HG02981 (cell line): Measurements from ENCODE around the gene THSD4.

ENCODE experiments used
- ATAC-seq: cut with Tn5 transposase; IDR thresholded peaks from one replicate; pipeline ENCODE4 v1.9.1; 2021; ENCODE audit warnings: mild to moderate bottlenecking, moderate library complexity; ENCODE audit not compliant: unreplicated experiment

The THSD4 gene

DNA sequence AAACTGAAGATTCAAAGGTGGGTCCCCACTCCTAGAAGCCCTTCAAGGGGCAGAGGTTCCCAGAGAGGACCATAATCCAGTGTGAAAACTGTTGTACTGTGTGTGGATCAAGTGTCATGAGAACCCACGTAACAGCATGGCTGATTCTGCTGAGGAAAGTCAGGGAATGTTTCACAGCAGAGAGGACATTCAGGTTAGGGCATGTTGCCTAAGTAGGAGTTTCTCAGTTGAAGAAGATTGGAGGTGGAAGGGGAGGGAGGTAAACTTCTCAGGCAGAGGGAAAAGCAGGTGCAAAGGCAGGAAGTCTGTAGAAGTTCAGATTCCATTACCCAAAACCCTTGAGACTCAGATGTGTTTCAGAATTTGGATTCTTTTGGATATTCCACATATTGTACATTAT is 448.9 kb downstream of the THSD4 start:
- ATAC-seq, result no peak

DNA sequence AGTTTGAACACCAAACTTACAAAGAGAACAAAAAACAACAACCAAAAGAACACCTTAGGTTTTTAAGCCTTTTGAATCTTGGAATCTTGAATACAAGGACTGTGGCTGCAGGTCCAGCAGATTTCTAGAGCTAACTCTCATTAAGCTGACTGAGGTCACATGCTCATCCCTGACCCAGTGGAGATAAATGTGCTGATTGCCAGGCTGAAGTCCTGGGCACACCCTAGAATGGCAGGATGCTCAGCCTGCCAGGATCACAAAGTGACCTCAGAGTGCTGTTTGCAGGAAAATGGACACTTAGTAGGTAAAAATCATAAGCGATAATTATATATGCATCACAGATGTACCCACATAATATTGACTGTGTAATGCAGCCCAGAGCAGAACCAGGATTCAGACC is 449.7 kb downstream of the THSD4 start:
- ATAC-seq, result no peak

DNA sequence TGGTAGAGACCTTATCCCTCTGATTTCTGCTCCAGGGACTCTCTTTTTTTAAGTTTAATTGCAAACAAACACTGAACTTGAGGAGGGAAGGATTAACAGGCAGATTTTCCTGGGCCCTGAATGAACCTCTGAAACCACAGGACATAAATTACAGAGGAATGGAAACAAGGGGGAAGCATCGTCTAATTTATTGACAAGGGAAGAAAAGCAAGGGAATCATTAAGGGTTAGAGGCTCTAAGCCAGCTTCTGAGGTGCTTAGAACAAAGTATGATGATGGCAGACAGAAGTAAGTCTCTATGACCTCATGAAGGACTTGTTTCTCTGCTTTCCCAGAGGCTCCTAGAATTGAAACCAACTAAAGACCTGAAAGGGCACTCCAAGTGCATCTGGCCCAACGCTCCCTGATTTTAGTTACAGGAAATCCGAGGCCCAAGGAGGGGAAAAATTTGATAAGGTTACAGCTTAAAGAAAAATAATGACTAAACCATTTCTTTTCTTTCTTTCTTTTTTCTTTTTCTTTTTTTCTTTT is 450.4 kb downstream of the THSD4 start:
- no peak for ATAC-seq

DNA sequence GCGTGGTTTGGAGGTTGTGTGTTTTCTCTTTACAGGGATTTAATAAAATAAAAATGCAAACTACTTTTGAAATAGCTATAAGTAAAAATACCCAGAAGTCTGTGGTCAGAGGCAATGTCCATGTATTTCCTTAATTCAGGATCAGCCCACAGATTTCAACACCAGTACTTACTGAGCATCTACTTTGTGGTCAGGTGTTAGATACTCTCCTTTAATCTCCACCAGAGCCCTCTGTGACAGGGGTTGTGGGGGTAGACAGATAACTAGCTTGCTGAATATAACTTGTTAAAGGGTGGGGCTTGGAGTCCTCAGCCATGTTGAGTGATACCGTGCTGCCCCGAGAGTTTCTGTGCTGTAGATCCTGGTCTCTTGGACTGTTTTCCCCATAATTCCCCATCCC is 451.0 kb downstream of the THSD4 start:
- ATAC-seq, result no peak

DNA sequence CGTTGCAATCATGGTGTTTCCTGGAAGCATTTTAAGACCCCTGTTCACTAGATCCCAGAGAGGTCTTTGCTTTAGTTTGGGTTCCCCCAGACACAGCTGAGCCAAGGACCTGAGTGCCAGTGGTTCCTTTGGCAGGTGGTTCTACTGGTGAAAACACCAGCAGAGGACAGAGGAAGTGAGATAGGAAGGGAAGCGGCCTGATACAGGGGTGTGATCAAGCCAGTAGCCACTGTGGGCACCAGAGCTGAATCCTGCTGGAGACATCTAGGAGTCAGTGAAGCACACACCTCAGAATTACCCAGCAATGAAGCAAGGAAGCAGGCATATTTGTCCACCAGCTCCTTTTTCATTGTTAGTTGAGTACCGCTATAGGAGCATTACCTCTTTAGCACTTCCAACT is 451.9 kb downstream of the THSD4 start:
- ATAC-seq, result no peak

DNA sequence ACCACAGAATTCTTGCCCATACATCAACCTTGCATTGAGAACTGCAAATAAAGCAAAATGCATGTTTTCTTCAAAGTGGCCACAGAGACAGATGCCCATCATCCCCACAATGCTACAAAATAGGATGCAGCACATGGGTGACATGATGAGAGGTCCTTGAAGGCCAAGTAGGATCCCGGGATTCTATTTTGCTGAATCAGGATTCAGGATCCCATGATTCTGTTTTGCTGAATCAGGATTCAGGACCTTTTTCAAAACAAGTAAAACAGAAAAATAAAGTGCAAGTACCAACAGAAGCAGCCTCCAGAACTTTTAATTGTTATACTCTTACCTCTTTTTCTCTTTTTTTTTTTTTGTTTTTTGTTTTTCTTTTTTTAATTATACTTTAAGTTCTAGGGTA is 453.0 kb downstream of the THSD4 start:
- ATAC-seq, result no peak

DNA sequence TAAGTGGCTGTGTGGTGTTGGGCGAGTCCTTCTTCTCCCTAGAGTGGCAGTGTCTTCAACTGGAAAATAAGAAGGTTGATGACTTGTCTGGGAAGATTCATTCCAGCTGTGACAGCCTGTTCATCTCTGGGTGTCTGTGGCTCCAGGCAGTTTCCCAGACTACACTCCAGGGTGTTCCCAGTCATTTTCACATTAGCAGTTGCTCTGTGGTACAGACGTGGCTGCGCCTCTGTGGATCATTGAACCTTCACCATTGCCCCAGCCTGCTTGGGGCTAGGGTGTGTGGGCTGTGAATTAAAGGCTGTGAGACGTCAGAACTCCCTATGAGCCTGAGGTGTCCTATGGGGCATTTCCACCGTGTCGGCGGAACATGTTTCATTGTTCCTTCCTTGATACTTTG is 455.5 kb downstream of the THSD4 start:
- ATAC-seq, result no peak

DNA sequence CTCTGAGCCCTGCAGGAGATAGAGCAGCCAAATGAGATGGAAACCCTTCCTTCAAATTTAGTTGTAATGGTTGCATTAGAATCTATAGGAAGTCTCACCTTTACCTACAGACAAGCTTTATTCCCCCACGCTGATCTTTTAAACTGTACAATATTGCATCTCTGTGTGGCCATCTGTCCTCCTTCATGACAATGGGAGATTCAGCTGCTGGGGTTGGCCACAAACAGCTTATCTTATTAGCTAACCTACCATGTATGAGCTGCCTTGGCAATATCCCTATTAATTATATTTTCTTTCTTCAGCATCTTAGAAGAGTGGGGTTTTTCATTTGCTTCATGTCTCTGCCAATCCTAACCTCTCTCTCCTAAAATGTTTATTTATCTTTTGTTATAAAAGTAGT is 456.4 kb downstream of the THSD4 start:
- no peak for ATAC-seq

DNA sequence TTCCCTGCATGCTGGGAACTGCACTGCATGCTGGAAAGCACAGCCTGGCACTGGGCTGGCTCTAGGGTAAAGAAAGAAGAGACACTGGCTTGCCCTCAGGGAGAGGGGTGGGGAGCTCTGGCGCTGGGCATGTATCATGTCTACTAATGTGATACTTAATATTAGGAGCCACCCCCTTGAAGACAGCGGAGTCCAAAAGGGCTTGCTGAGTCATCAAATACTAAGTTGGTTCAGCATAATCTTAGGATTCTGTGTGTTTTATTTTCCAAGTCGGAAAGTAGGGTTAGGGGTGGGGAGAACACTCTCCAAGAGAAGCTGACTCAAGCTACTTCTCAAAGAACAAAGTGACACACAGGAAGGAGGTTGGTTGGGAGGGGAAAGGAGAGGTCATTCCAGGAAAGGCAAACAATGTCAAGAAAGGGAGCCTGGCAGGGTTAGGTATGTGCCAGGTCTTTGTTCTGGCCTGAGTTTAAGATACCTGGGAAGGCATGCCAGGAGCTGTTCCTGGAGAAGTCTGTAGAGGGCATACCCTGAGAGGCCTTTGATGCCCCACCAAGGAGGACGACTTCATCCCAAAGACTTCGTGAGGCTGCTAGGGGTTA is 457.3 kb downstream of the THSD4 start:
- no peak for ATAC-seq

DNA sequence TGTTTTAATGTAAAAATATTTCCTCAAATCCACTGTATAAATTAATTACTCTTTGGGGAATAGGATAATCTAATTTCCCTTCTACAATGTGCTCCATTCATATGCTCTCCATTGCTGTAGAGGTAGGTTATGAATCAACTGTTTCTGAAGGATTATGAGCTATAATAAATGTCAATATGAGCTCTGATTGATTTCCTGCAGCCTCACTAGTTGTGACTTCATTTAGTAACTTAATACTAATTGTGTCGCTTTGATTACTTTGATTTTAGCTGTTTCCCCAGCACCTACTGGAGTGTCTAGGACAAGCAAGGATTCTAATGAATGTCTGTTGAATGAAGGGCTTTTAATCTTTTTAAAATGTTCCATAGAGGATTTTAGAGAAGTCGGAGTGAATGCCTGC is 458.3 kb downstream of the THSD4 start:
- no peak for ATAC-seq

DNA sequence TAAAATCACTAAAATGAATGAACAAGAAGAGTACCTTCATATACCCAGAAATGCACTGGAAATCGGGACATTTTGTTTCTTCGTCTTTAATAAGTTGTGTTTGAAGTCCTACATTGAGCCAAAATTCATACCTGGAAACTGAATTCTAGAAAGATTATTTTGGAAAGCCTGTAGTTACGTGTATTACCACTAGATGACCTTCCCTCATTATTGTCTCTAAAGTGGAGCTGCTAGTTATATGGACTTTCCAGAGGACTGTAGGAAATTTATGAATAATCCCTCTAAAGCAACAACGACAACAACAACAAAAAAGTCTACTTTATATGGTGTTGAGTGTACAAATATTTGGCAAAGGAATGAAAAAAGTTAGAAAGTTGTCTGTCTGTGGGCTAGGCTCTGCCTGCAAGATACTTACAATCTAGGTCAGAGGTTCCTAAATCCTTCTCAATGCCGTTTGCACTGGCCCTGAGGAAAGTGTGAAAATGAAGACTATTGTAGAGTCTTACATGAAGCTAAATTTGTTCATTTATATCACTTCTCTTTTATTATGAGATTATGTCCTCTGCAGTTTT is 460.3 kb downstream of the THSD4 start:
- ATAC-seq, result no peak

DNA sequence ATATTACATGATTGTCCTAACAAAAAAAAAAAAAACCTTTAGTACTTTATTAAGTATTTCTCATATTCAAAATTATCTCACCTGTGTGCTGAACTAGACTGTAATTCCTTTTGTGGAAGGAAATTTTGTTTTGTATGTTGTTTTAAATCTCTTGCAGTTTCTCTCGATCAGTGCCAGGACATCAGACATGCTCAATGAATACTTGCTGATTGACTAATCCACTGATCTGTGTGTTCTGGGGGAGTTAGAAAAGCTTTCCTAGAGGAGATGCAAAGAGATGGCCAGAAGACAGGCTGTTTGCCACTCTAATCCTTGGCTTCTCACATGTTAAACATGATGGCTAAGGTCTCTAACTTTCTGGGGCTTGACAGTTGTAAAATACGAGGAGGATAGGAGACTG is 461.8 kb downstream of the THSD4 start:
- no peak for ATAC-seq

DNA sequence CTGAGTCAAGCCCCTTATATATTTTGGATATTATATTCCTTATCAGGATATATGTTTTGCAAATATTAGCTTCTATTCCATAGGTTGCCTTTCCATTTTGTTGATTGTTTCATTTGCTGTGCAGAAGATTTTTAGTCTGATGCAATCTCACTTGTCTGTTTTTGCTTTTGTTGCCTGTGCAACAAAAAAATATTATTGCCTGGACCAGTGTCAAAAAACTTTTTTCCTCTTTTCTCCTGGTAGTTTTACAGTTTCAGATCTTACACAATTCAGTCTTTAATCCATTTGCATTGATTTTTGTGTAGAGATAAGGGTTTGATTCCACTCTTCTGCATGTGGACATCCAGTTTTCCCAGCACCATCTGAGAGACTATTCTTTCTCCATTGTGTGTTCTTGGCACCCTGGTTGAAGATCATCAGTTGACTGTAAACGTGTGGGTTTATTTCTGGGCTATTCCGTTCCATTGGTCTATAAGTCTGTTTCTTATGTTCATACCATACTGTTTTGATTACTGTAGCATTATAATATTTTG is 466.2 kb downstream of the THSD4 start:
- no peak for ATAC-seq

DNA sequence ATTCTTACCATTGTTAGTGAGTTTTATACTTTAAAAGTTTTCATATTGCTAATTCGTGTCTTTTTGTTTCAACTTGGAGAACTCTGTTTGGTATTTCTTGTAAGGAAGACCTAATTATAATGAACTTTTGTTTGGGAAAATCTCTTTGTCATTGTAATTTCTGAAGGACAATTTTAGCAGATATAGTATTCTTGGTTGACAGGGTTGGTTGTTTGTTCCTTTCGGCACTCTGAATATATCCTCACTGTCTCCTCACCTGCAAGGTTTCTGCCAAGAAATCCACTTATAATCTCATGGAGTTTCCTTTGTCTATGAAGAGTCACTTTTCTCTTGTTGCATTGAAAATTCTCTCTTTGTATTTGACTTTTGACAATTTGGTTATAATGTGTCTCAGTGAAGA is 469.9 kb downstream of the THSD4 start:
- ATAC-seq, result no peak

DNA sequence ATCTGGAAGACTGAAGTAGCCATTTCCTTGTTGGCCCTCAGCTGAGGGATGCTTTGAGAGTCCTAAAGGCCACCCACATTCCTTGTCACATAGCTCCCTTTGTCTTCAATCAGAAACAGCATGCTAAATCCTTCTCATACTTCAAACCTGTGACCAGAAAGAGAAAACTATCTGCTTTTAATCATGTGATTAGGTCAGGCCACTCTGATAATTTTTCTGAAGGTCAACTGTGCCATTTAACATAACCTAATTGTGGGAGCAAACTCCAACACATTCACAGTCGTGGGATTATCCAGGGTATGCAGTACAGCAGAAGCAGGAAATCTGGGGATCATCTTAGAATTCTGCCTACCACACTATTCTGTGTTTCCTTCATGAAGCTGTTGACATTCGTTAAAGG is 471.2 kb downstream of the THSD4 start:
- ATAC-seq, result no peak

DNA sequence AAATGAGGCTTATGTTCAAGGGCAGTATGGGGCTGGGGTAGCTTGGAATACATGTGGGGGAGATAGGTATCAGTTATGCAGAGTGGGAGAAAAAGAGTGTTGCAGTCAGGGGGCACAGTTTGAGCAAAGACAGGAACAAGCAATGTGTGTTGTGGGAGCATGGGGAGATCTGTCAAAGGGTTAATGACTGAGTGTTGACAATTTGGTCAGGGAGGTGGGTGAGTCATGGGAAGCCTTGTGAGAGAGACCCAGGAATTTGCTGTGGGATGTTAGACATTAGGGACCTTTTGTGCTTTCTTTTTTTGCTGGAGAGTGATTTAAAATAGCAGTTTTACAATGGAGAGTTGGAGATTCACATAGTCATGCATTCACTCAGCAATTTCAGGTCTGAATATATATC is 473.5 kb downstream of the THSD4 start:
- ATAC-seq, result no peak

DNA sequence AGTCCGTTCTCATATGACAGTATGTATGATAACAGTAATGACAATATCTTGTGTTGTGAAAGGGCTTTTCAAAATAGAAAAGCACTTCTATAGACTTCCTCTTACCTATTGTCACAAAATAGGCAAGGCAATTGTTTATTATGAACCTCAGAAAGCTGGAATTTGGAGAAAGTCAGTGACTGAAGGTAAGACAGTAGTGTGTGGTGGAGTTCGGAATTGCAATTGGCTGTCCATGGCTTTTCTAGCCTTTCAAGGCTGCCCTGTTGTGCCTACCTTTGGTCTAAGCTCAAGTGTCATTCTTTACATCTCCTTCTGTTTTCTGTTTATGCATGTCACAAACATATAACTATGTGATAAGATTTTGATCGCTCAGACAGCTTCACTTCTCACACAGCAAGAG is 475.8 kb downstream of the THSD4 start:
- ATAC-seq, result no peak

DNA sequence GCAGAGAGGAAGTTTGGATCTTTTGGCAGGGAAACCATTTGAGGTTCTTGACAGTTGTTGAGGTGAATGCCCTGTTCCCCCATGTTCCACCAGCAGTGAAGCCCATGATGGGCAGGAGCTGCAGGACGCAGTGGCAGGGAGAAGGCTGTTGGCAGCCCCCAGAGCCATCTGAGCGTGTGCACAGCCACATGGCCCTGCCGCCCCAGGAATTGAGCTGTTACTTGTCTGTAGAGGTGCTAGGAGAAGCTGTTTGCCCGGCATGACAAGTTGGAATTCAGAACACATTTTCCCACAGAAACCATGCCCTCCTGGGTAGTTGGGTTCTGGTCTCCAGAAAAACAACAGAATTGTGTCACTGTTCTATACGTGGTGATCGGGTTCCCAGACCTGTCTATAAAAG is 476.9 kb downstream of the THSD4 start:
- ATAC-seq, result no peak

DNA sequence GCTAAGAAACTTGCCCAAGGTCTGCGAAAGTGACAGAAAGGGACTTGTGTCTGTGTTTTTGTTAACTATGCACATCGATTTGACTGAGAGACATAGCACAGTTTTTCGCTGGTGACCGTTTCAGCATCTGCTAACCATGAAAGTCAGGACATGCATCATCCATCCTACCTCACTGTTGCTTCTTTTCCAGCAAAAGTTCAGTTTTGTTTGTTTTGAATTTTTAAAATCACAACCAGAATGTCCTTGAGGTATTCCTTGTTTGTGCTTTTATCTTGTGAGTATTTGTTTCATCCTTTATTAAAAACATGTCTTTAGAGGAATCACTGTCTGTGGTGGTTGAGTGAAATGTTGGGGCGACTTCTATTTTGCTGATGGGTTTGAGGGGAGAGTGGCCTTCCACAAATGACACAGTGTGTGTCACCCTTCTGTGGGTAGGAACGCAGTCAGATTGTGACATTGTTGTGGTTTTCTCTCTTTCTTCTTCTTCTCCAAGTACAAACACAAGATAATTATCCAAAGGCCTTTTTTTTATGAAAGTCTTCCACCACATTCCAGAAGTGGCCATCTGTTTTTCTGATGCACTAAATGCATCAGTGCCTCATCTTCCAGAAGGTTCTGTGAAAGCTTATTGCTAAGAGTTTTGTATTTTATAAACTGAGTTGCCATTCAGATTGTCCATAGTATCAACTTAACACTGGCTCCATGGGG is 480.7 kb downstream of the THSD4 start:
- no peak for ATAC-seq

DNA sequence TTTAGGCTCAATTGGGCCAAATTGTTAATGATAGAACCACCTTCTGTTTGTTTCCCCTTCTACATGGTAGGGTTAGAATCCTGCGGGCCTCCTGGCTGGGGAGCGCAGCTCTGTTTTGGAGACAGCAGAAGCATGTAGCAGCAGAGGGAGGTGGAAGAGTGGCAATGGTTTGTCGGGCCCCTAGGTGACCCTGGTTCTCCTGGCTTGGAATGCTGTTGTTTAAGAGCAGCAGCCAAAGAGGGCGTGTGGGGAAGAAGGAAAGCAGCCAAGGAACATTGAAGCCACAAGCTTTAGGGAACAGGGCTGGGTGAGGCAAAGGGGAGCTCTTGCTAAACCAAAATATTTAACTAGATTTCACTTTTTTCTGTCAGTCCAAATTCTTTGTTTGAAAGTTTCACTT is 481.4 kb downstream of the THSD4 start:
- no peak for ATAC-seq

DNA sequence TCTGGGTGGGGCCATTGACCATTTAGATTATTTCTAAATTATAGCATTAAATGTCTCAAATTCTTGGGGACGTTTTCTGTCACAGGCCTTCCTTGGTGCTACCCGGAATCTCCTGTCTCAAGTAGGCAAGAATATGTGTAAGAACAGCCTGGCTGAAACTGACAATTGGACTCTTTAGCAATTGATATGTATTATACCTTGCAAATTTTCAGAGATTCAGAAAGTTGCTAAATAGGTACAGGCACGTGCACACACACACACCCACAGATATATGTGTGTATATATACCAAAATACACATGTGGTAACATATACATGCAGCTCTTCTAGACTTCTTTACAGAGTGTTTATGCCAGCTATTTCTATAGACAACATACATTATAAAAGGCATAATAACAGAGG is 481.9 kb downstream of the THSD4 start:
- no peak for ATAC-seq

DNA sequence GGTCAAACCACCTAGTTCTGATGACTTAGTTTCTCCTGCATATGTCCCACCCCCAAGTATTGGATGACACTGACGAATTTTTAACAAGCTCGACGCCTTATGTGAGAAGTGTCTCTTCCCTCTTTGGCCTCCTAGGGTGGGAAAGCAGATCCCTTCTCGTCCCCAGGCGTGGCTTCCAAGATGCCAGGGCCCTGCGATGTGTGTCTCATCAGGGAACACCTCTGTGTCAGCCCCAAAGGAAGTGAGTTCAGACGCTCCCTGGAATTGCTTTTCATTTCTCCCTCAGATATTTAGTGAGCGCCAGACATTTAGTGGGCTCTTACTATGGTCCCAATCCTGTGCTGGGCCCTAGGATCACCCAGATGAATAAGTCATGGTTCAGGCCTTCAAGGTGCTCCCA is 482.4 kb downstream of the THSD4 start:
- ATAC-seq, result no peak
